Activated CD8-positive, alpha-beta memory T cell treated with anti-CD3 and anti-CD28 coated beads for 36 hours (primary cell): ENCODE data around the gene DLG4. TPM values are rescaled to one million over a fixed set of nuclear protein-coding genes. Genes with fewer than 3 reads are reported as not detected.

Experiments
- CTCF ChIA-PET: fragments of 350-600 bp; sonication (Branson Sonifier 250); formaldehyde crosslinking; loops from one replicate; lab custom pipeline; 2021; ENCODE audit warnings: antibody characterized with exemption; lab: Charles Lee
- POLR2A ChIA-PET: fragments of 350-600 bp; sonication (Branson Sonifier 250); formaldehyde crosslinking; loops from one replicate; lab custom pipeline; 2021; ENCODE audit warnings: antibody characterized with exemption; lab: Charles Lee
- total RNA-seq, 2 experiments: library from RNA; stranded (reverse); gene quantifications; one replicate each; pipeline ENCODE4 v1.2.3, GENCODE V29; 2021

DLG4 gene
- total RNA-seq, 2 experiments from 2014 or later = 4.5 to 4.6 TPM

DNA sequence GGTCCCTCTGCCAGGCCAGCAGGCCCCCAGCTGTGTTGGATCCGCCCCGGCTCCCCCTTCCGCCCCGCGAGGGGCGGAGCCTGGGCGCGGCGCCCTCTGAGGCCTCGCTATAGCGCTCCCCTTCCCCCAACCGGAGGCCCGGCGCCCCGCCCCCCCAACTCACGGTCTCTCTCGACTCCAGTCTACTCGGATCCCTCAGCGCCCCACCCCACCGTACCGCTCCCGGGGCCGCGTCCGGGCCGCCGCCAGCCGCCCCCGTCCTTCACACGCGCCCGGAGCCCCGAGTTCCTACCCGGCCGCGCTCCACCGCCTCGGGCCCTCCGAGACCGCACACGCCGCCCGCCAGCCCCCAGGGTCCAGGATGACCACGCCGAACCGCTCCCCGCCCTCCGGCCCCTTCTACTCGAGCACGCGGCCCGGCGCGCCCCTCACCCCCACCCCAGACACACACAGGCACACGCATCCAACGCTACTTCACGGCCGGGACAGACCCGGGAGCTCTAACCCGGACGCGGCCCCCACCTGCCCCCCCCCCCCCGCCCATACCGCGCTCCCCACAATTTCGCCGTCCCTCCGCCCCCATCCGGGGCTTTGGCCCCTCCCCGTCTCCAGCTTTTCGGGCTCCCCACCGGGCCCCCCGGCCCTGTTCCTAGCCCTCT is 18.3 kb upstream of the DLG4 start:
- ChIA-PET CTCF (interaction anchor here (0.7 to 1.8 kb wide), 2 partner anchors 17 to 25 kb away, joined by 3 to 5 read pairs; no protein-coding TSS in a partner anchor), POLR2A (interaction anchor here (0.5 to 4.2 kb wide), 8 partner anchors 11 to 99 kb away, joined by 3 to 19 read pairs (median 3); partner anchors contain the start of genes ACADVL, ACAP1, CTDNEP1 and DLG4)

GRCh38 chr17:7237266-7237760 is 17.7 kb upstream of the DLG4 start:
- POLR2A ChIA-PET = interaction anchor here (0.5 to 4.2 kb wide), 4 partner anchors 14 to 23 kb away, joined by 3 to 19 read pairs (median 6); partner anchors contain the start of genes ACADVL, CTDNEP1, DLG4 and ELP5
- CTCF ChIA-PET = interaction anchor here (0.9 kb wide), 1 partner anchor 17 kb away, joined by 3 read pairs; no protein-coding TSS in a partner anchor

- ChIA-PET POLR2A (interaction anchor here (4.2 kb wide), 1 partner anchor 17 kb away, joined by 19 read pairs; the partner anchor contains the start of genes ACADVL and DLG4), CTCF (interaction anchor here (0.9 kb wide), 1 partner anchor 17 kb away, joined by 3 read pairs; no protein-coding TSS in a partner anchor)
Observed at GRCh38 chr17:7236808-7237207, 17.2 kb upstream of the DLG4 start.

GRCh38 chr17:7235693-7236665 is 16.3 kb upstream of the DLG4 start:
- ChIA-PET POLR2A (interaction anchor here (4.2 kb wide), 1 partner anchor 17 kb away, joined by 19 read pairs; the partner anchor contains the start of genes ACADVL and DLG4), CTCF (interaction anchor here (0.5 to 1.5 kb wide), 3 partner anchors 16 to 92 kb away, joined by 3 to 4 read pairs (median 3); no protein-coding TSS in a partner anchor)

GRCh38 chr17:7234083-7234951 is 14.7 kb upstream of the DLG4 start, which contains the start of gene DVL2:
Gene DVL2, minus strand, starts transcription at chr17:7234517. Its CDS starts 255 bp downstream, at chr17:7234262.
- ChIA-PET CTCF (interaction anchor here (0.6 to 1.6 kb wide), 5 partner anchors 9 to 94 kb away, joined by 3 to 7 read pairs (median 4); partner anchors contain the start of gene ACADVL), POLR2A (interaction anchor here (1.1 to 1.7 kb wide), 3 partner anchors 12 to 15 kb away, joined by 4 to 11 read pairs (median 5); partner anchors contain the start of genes ACADVL and DLG4)

DNA sequence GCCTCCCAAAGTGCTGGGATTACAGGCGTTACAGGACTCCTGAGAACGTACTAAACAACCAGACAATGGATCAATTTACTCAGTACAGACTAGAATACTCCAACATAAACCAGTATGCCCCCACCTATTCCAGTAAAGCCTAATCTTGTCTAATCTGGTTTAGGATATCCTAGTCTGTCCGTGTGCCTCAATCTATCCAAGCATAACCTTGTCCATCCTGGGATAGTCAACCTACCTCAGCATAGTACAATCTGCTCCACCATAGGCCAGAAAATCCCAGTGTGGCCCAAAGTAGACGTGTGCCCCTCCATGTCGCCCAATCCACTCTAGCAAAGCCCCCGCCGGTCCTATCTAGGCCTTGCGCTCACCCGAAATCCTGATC is 14.1 kb upstream of the DLG4 start:
- CTCF ChIA-PET = interaction anchor here (0.6 to 1.6 kb wide), 4 partner anchors 13 to 63 kb away, joined by 4 to 7 read pairs (median 4); partner anchors contain the start of gene ACADVL

GRCh38 chr17:7232114-7232513 is 12.5 kb upstream of the DLG4 start:
- POLR2A ChIA-PET = interaction anchor here (1.1 kb wide), 1 partner anchor 11 kb away, joined by 3 read pairs; no protein-coding TSS in a partner anchor

More for the DNA sequence above, 14.1 kb upstream of the DLG4 start:
- POLR2A ChIA-PET = interaction anchor here (1.1 to 1.7 kb wide), 3 partner anchors 11 to 14 kb away, joined by 4 to 11 read pairs (median 5); partner anchors contain the start of genes ACADVL and DLG4

DNA sequence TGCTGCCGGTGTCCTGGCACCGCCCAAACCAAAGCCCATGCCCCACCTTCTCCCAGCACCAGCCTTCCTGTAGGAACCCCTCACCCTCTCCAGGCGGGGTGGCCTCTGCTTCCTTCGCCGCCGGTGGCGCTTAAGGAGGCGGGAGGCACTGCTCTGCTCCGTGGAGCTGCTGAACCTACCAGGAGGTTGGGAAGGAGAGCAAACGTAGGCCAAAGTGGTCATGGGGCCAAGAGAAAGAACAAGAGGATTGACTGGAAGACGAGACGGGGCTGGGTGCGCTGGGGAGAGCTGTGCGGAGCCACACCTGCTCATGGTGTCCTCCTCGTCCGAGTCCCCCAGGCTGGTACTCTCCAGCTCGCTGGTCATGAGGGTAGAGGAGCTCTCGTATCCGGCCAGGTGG is 9.9 kb upstream of the DLG4 start:
- ChIA-PET POLR2A (interaction anchor here (0.6 to 1.5 kb wide), 3 partner anchors 9 to 427 kb away, joined by 3 to 6 read pairs (median 3); partner anchors contain the start of genes ACADVL and DLG4), CTCF (no interaction called here)

More at GRCh38 chr17:7232114-7232513, 12.5 kb upstream of the DLG4 start:
- CTCF ChIA-PET = interaction anchor here (0.8 to 1.5 kb wide), 2 partner anchors 12 to 186 kb away, joined by 3 to 7 read pairs; partner anchors contain the start of gene ACADVL

DNA sequence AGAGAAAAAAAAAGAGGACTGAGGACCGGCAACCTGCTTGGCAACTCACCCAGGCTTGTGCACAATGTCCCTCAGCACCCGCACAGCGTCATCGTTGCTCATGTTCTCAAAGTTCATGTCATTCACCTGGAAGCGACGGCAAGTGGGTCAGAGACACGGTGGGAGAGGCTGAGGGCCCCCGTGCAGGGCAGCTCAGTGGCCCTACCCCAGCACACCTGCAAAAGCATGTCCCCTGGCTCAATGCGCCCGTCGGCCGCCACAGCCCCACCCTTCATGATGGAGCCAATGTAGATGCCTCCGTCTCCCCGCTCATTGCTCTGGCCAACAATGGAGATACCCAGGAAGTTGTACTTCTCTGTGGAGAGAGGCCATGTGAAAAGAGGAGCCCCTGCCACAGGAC is 9.3 kb upstream of the DLG4 start:
- POLR2A ChIA-PET = interaction anchor here (0.7 to 1.5 kb wide), 2 partner anchors 9 to 16 kb away, joined by 3 to 6 read pairs; partner anchors contain the start of genes ACADVL and DLG4
- CTCF ChIA-PET = no interaction called here

- ChIA-PET CTCF (no interaction called here), POLR2A (no interaction called here)
Observed at GRCh38 chr17:7226721-7227710, 7.4 kb upstream of the DLG4 start.

DNA sequence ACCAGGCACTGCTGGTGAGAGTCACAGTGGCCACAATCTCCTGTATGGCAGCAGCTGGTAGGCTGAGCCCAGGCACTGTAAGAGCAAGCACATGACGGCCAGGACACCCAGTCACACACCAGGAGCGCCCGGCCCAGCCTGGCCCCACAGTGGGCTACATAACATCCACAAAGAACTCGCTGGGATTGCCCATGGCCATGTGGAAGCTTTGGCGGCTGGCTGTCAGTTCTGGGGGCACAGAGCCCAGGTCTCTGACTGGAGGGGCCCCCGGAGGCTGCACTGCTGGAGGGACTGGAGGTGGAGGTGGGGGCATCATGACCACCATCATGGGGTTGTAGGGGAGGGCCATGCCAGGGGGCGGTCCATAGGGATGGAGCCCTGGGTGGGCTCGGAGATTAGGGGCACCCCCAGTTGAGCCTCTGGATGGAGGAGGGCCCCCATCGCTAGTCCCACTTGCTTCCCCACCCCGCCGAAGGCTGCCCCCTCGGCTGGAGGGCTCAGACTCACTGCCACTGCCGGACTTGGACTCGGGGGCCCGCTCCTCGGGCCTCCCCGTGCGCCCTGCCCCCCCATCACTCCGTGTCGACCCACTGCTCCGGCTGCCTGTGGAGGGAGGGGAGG is 6.2 kb upstream of the DLG4 start:
- CTCF ChIA-PET = interaction anchor here (1.2 kb wide), 1 partner anchor 9 kb away, joined by 4 read pairs; the partner anchor contains the start of gene DVL2

GRCh38 chr17:7224661-7225111 is 5.0 kb upstream of the DLG4 start:
- CTCF ChIA-PET = interaction anchor here (1.6 kb wide), 1 partner anchor 18 kb away, joined by 3 read pairs; the partner anchor contains the start of gene GABARAP
- POLR2A ChIA-PET = no interaction called here

More for the DNA sequence above, 6.2 kb upstream of the DLG4 start:
- POLR2A ChIA-PET = no interaction called here

GRCh38 chr17:7224110-7224509 is 4.5 kb upstream of the DLG4 start:
- POLR2A ChIA-PET = no interaction called here
- CTCF ChIA-PET = interaction anchor here (1.6 kb wide), 1 partner anchor 18 kb away, joined by 3 read pairs; the partner anchor contains the start of gene GABARAP

- POLR2A ChIA-PET = no interaction called here
- CTCF ChIA-PET = interaction anchor here (1.6 kb wide), 1 partner anchor 19 kb away, joined by 3 read pairs; the partner anchor contains the start of gene GABARAP
Observed at GRCh38 chr17:7223375-7223774, 3.7 kb upstream of the DLG4 start.

- POLR2A ChIA-PET = interaction anchor here (1.5 kb wide), 1 partner anchor 11 kb away, joined by 4 read pairs; the partner anchor contains the start of gene DVL2
Observed at GRCh38 chr17:7222972-7223292, 3.3 kb upstream of the DLG4 start.

More at GRCh38 chr17:7222972-7223292, 3.3 kb upstream of the DLG4 start:
- CTCF ChIA-PET = interaction anchor here (1.6 kb wide), 1 partner anchor 20 kb away, joined by 3 read pairs; the partner anchor contains the start of gene GABARAP
